Lower lobe of right lung (tissue), 2 donors: ENCODE data around the gene RLIM. TPM values are rescaled to one million over a fixed set of nuclear protein-coding genes. Genes with fewer than 3 reads are reported as not detected.
A peak's percentile ranks its signal among the peaks of the same experiment; 100 is the strongest.

Source experiments
- ATAC-seq, 2 donors: fragments of 200-7000 bp; cut with Tn5 transposase; one replicate each; pipeline ENCODE4 v1.9.1; 2020 to 2022; ENCODE audit warnings: mild to moderate bottlenecking in 2 of 2, moderate library complexity in 2 of 2
- DNase-seq: peaks from one replicate; pipeline ENCODE4 v3.0.0-alpha.2; 2020
- H3K27ac ChIP-seq: fragments of 200-600 bp; one replicate; pipeline ENCODE4 v1.8.0; 2022
- H3K27me3 ChIP-seq: fragments of 200-600 bp; one replicate; pipeline ENCODE4 v1.8.0; 2022; ENCODE audit warnings: low read depth
- H3K36me3 ChIP-seq: fragments of 200-600 bp; one replicate; pipeline ENCODE4 v1.8.0; 2022; ENCODE audit warnings: mild to moderate bottlenecking
- H3K4me1 ChIP-seq: fragments of 200-600 bp; one replicate; pipeline ENCODE4 v1.8.0; 2022
- H3K4me3 ChIP-seq: fragments of 200-600 bp; one replicate; pipeline ENCODE4 v1.8.0; 2022; ENCODE audit warnings: mild to moderate bottlenecking
- H3K9me3 ChIP-seq: fragments of 200-600 bp; one replicate; pipeline ENCODE4 v1.8.0; 2022
- CTCF ChIP-seq: fragments of 200-600 bp; IDR thresholded peaks from one replicate; pipeline ENCODE4 v1.8.0; 2022; ENCODE audit warnings: antibody characterized with exemption, mild to moderate bottlenecking
- intact Hi-C: fragments of 100-400 bp; cut with DNase I; formaldehyde crosslinking; loops from one replicate; pipeline ENCODE4 v1.11.0; 2022
- total RNA-seq: library from RNA; stranded (reverse); fragmentation: NEBNext Ultra II Directional; extraction: Animal tissue kit (Norgen Biotek cat#: 25700); gene quantifications from one replicate; pipeline ENCODE4 v1.2.1, GENCODE V29; 2021
- donor health status: DM: no; HTN: yes; CAD: no; lungs with severe emphysema.

The RLIM gene
- total RNA-seq, 1 donor from 2014 or later: 31.7 TPM

DNA sequence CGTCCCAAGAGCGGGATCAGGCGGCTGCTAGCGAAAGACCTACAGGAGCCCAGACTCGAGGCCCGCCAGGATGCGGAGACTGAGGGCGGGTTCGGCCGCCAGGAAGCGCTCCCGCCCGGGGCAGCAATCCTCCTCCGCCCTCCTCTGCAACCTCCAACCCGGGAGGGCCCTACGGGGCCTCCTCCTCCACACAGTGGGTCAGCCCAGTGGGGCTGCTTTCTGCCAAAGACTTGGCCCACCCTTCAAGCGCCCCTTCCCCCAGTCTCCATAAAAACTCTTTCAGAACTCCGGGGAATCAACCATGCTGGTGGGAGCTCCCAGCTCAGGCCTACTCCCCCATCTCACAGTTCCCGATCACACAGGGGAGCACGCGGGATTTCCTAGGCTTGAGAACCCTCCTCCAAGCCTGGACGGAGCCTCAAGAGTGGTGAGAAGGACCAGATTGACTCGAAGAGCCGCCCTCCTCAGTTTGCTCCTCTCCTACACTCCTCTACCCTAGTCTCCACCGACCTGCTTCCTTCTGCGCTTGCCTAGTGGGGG lies 77.5 kb downstream of the RLIM start:
- no peak for TF ChIP-seq CTCF
- Histone ChIP-seq H3K27ac (peak overlapping the region; percentile 83), H3K4me1 (no peaks in the 10 kb centered on the region), H3K36me3 (no peaks in the 10 kb centered on the region), H3K27me3 (no peaks in the 10 kb centered on the region), H3K4me3 (peak overlapping the region; percentile 59), H3K9me3 (no peaks in the 10 kb centered on the region)
- intact Hi-C loops: no loop called here
- DNase-seq: no peak
- ATAC-seq: peak; percentile 56 to 58

DNA sequence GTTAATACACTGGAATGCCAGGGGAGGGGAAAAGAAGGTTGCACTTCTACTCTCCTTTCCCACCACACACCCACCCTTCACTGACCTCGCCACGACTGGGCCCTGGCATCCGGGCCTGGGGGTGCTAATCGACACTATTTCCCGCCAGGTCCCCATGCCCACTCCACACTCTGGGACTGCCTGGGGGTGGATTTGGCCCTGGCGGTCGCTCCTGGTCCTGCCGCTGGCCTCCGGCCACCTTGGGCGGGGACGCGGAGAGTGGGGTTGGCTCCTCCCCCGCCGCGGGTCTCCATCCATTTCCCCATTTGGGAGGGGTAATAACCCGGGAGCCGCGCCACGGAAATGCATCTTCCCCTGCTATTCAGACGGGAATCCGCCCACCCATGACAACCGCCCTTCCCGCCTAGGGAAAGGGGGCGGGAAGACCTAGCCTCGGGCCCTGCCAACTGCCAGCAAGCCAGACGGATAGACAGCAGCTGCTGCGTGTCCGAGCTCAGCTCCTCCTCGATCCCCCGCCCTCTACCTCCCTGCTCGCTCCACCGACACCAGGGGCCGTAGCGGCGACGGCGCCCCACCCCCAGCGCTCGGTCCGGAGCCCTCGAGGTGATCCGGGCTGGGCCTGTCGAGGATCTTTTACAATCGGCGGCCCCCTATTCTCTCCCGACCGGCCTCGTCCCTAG lies 78.1 kb downstream of the RLIM start:
- ATAC-seq (peak; percentile 86 to 93), DNase-seq (peak; percentile 80)
- Histone ChIP-seq H3K4me1 (no peaks in the 10 kb centered on the region), H3K27me3 (no peaks in the 10 kb centered on the region), H3K4me3 (peak overlapping the region; percentile 59), H3K36me3 (no peaks in the 10 kb centered on the region), H3K27ac (peak overlapping the region; percentile 83), H3K9me3 (no peaks in the 10 kb centered on the region)
- TF ChIP-seq CTCF: peak; percentile 44
- intact Hi-C loops: no loop called here

DNA sequence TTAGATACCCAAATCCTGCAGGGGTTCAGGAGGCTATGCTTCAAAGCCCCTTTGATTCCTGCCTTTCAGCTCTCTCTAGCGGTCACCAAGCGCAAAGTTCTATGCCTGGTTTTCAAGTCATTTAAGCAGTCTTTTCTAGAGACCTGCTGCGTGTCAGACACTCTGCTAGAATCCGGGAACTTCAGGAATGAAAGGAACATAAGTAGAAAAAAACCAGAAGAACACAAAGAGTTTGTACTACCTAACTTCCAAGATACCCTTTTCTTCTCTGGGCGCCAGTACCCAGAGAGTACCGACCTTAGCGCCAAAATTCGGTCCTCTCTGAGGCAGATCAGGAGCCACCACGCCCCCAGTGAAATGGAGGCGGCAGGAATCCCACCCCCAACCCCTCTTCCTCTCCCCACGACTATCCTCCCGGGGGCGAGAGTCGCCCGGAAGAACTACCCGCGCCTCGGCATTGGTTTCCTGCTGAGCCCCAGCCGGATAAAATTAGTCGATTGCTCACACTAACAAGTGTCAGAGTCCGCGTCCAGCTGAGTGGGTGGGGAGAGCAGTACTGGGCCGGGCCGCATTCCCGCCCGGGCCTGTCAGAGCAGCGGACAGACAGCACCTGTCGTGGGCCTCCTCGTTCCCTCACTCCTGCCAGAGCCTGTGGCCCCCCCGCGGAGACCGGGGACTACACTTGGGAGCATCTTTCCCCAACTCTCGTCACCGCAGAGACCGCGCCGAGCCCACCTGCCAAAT lies 78.8 kb downstream of the RLIM start:
- intact Hi-C loops: no loop called here
- Histone ChIP-seq H3K4me3 (peak overlapping the region; percentile 59), H3K4me1 (no peaks in the 10 kb centered on the region), H3K36me3 (no peaks in the 10 kb centered on the region), H3K9me3 (no peaks in the 10 kb centered on the region), H3K27ac (peak overlapping the region; percentile 83), H3K27me3 (no peaks in the 10 kb centered on the region)
- DNase-seq: peak; percentile 61
- ATAC-seq: peak; percentile 85 to 88
- TF ChIP-seq CTCF: peak; percentile 32

Other genes starting within 250 kb of the RLIM start
- gene SLC16A2, start 193.1 kb downstream of the RLIM start, total RNA-seq: 7.2 TPM